ENCODE data around the gene ITGBL1. TPM values are rescaled to one million over a fixed set of nuclear protein-coding genes. Genes with fewer than 3 reads are reported as not detected.

The ITGBL1 gene
- total and polyA plus RNA-seq, 2 of the 13 experiments (the other 11 are each of a cell fraction or from before 2014, with no cell fraction given): 0.02 TPM; not detected in 1

GRCh38 chr13:101728021-101728420 is 275.5 kb downstream of the ITGBL1 start:
- CTCF ChIA-PET (ENCODE audit: low intra/inter-chr PET ratio, low total read pairs): no interaction called here
- Histone ChIP-seq H2AFZ (ENCODE audit: low read length) (no peak overlapping the region), H3K4me1 (ENCODE audit: insufficient read depth, low read length) (no peaks in the 10 kb centered on the region), H3K79me2 (ENCODE audit: insufficient read depth, low read length) (no peaks in the 10 kb centered on the region), H3K27me3 (ENCODE audit: control insufficient read depth in 1 of 2, insufficient read depth in 2 of 2, low read length in 2 of 2) (no peaks in the 10 kb centered on the region), H3K9me3 (ENCODE audit: low read length) (no peaks in the 10 kb centered on the region), H3K9ac (ENCODE audit: insufficient read depth, low read depth, low read length) (no peak overlapping the region), H3K27ac (ENCODE audit: extremely low read length, insufficient read depth, low read length) (no peak overlapping the region), H3K36me3 (replicated peaks in 1 of 2; ENCODE audit: control insufficient read depth in 1 of 2, insufficient read depth in 2 of 2, low read length in 2 of 2) (no peaks in the 10 kb centered on the region), H3K4me2 (ENCODE audit: low read depth, low read length) (no peak overlapping the region), H4K20me1 (ENCODE audit: insufficient read depth, low read length) (no peaks in the 10 kb centered on the region), H3K4me3 (replicated peaks in 1 of 3; ENCODE audit: insufficient read depth in 1 of 3, low read depth in 2 of 3, low read length in 3 of 3) (no peak overlapping the region)
- TF ChIP-seq MED13 (CRISPR knock-in tag; IDR thresholded peaks at IDR 0.05) (no peak), ZNF550 (CRISPR knock-in tag; IDR thresholded peaks at IDR 0.05; ENCODE audit: borderline replicate concordance) (no peak), ZNF24 (IDR thresholded peaks at IDR 0.05) (no peak), NFE2L2 (IDR thresholded peaks at IDR 0.05; ENCODE audit: low read length) (no peak), ZFP62 (CRISPR knock-in tag; IDR thresholded peaks at IDR 0.05) (no peak), TBX2 (CRISPR knock-in tag; IDR thresholded peaks at IDR 0.05; ENCODE audit: borderline replicate concordance) (no peak)
- intact Hi-C loops (cut with micrococcal nuclease; ENCODE audit: unreplicated experiment) (no loop called here), in situ Hi-C loops (cut with HindIII; ENCODE audit: extremely low pct_ligation_motif_present, low pct_unique_long_range_greater_than_20kb) (no loop called here)
- ATAC-seq (no peak), DNase-seq (ENCODE audit: low spot score) (no peak), FAIRE-seq (no peak)
- POLR2A ChIA-PET: no interaction called here
- BruUV-seq (replicated peaks): no TSS peak

- Histone ChIP-seq H3K4me3 (replicated peaks in 1 of 3; ENCODE audit: insufficient read depth in 1 of 3, low read depth in 2 of 3, low read length in 3 of 3) (no peak overlapping the region), H3K79me2 (ENCODE audit: insufficient read depth, low read length) (no peaks in the 10 kb centered on the region), H3K27ac (ENCODE audit: extremely low read length, insufficient read depth, low read length) (no peak overlapping the region), H3K9me3 (ENCODE audit: low read length) (no peaks in the 10 kb centered on the region), H2AFZ (ENCODE audit: low read length) (no peak overlapping the region), H3K4me2 (ENCODE audit: low read depth, low read length) (no peak overlapping the region), H3K9ac (ENCODE audit: insufficient read depth, low read depth, low read length) (no peak overlapping the region), H4K20me1 (ENCODE audit: insufficient read depth, low read length) (no peaks in the 10 kb centered on the region), H3K4me1 (ENCODE audit: insufficient read depth, low read length) (no peaks in the 10 kb centered on the region), H3K36me3 (replicated peaks in 1 of 2; ENCODE audit: control insufficient read depth in 1 of 2, insufficient read depth in 2 of 2, low read length in 2 of 2) (no peaks in the 10 kb centered on the region), H3K27me3 (ENCODE audit: control insufficient read depth in 1 of 2, insufficient read depth in 2 of 2, low read length in 2 of 2) (no peaks in the 10 kb centered on the region)
- BruUV-seq (replicated peaks): no TSS peak
- intact Hi-C loops (cut with micrococcal nuclease; ENCODE audit: unreplicated experiment) (no loop called here), in situ Hi-C loops (cut with HindIII; ENCODE audit: extremely low pct_ligation_motif_present, low pct_unique_long_range_greater_than_20kb) (no loop called here)
- ChIA-PET CTCF (ENCODE audit: low intra/inter-chr PET ratio, low total read pairs) (no interaction called here), POLR2A (no interaction called here)
- 0% methylated on average over 1 of the region's 3 CpGs for WGBS (ENCODE audit: low lambda C conversion rate)
- FAIRE-seq (no peak), DNase-seq (ENCODE audit: low spot score) (no peak), ATAC-seq (no peak)
- no peak for TF ChIP-seq IRF2 (CRISPR knock-in tag; IDR thresholded peaks at IDR 0.05)
- TF ChIP-seq NFE2L1 (CRISPR knock-in tag; IDR thresholded peaks at IDR 0.05; ENCODE audit: borderline replicate concordance): no peak
- no peak for TF ChIP-seq MNT (IDR thresholded peaks at IDR 0.05)
- TF ChIP-seq THRA (CRISPR knock-in tag; IDR thresholded peaks at IDR 0.05; ENCODE audit: borderline replicate concordance): no peak
- no peak for TF ChIP-seq TBX2 (CRISPR knock-in tag; IDR thresholded peaks at IDR 0.05; ENCODE audit: borderline replicate concordance)
- TF ChIP-seq AHDC1 (CRISPR knock-in tag; IDR thresholded peaks at IDR 0.05; ENCODE audit: borderline replicate concordance): no peak
- no peak for TF ChIP-seq ZNF24 (IDR thresholded peaks at IDR 0.05)
These were observed 276.1 kb downstream of the ITGBL1 start for GRCh38 chr13:101728615-101729014.

Measured in HepG2 (cell line).